Renal pelvis (tissue), 12 donors: Measurements from ENCODE around the gene SNX14. TPM values are rescaled to one million over a fixed set of nuclear protein-coding genes. Genes with fewer than 3 reads are reported as not detected.
A peak's percentile ranks its signal among the peaks of the same experiment; 100 is the strongest.
"Not testable (repeated sequence)": the region's sequence is repeated elsewhere in the genome, so short reads cannot be mapped to it uniquely, and the experiment has no call there.

ENCODE experiments used
- DNase-seq: peaks from one replicate; pipeline ENCODE4 v3.0.0-alpha.2; 2013
- long read RNA-seq, 16 experiments: transcript quantifications; one replicate each; lab custom pipeline, GENCODE V29; 2026
- polyA plus RNA-seq, 3 donors: library from polyadenylated mRNA; unstranded; fragments of 120-200 nt; gene quantifications; one replicate each; pipeline ENCODE4 v1.2.1, GENCODE V29; 2013; ENCODE audit not compliant: insufficient read length in 3 of 3

The SNX14 gene, protein sequence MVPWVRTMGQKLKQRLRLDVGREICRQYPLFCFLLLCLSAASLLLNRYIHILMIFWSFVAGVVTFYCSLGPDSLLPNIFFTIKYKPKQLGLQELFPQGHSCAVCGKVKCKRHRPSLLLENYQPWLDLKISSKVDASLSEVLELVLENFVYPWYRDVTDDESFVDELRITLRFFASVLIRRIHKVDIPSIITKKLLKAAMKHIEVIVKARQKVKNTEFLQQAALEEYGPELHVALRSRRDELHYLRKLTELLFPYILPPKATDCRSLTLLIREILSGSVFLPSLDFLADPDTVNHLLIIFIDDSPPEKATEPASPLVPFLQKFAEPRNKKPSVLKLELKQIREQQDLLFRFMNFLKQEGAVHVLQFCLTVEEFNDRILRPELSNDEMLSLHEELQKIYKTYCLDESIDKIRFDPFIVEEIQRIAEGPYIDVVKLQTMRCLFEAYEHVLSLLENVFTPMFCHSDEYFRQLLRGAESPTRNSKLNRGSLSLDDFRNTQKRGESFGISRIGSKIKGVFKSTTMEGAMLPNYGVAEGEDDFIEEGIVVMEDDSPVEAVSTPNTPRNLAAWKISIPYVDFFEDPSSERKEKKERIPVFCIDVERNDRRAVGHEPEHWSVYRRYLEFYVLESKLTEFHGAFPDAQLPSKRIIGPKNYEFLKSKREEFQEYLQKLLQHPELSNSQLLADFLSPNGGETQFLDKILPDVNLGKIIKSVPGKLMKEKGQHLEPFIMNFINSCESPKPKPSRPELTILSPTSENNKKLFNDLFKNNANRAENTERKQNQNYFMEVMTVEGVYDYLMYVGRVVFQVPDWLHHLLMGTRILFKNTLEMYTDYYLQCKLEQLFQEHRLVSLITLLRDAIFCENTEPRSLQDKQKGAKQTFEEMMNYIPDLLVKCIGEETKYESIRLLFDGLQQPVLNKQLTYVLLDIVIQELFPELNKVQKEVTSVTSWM
- polyA plus RNA-seq = 100 to 1,000 TPM; 105 to 146 (median 110) TPM
- long read RNA-seq, donor 1, transcript SNX14-206 (3 exons, 755 nt) = major isoform, 9 of 11 reads
- long read RNA-seq, donor 1, partial matches to known transcripts = 0 of 11 reads
- long read RNA-seq, donor 1, other reads (novel, unspliced or antisense) = 0 of 11 reads
- long read RNA-seq, donor 2, transcript SNX14-201 (29 exons, 3,486 nt) = major isoform, 7 of 13 reads
- long read RNA-seq, donor 2, partial matches to known transcripts = 0 of 13 reads
- long read RNA-seq, donor 2, other reads (novel, unspliced or antisense) = 0 of 13 reads
- long read RNA-seq, donor 3, partial matches to known transcripts = 0 of 4 reads
- long read RNA-seq, donor 3, other reads (novel, unspliced or antisense) = 0 of 4 reads
- long read RNA-seq, donor 4, transcript SNX14-201 (29 exons, 3,486 nt) = minor isoform, 6 of 17 reads
- long read RNA-seq, donor 4, transcript SNX14-206 (3 exons, 755 nt) = major isoform, 9 of 17 reads
- long read RNA-seq, donor 4, partial matches to known transcripts = 0 of 17 reads
- long read RNA-seq, donor 4, other reads (novel, unspliced or antisense) = 0 of 17 reads
- long read RNA-seq, donor 5, partial matches to known transcripts = 0 of 7 reads
- long read RNA-seq, donor 5, other reads (novel, unspliced or antisense) = 0 of 7 reads
- long read RNA-seq, donor 6, transcript SNX14-201 (29 exons, 3,486 nt) = minor isoform, 6 of 22 reads
- long read RNA-seq, donor 6, transcript SNX14-206 (3 exons, 755 nt) = major isoform, 12 of 22 reads
- long read RNA-seq, donor 6, partial matches to known transcripts = 0 of 22 reads
- long read RNA-seq, donor 6, other reads (novel, unspliced or antisense) = 0 of 22 reads
- long read RNA-seq, donor 7, transcript SNX14-201 (29 exons, 3,486 nt) = major isoform, 7 of 11 reads
- long read RNA-seq, donor 7, partial matches to known transcripts = 0 of 11 reads
- long read RNA-seq, donor 7, other reads (novel, unspliced or antisense) = 0 of 11 reads
- long read RNA-seq, donor 8, partial matches to known transcripts = 0 of 5 reads
- long read RNA-seq, donor 8, other reads (novel, unspliced or antisense) = 0 of 5 reads
- long read RNA-seq, donor 9, partial matches to known transcripts = 5 of 17 reads
- long read RNA-seq, donor 9, other reads (novel, unspliced or antisense) = 0 of 17 reads
- long read RNA-seq, donor 10, transcript SNX14-206 (3 exons, 755 nt) = major isoform, 9 of 12 reads
- long read RNA-seq, donor 10, partial matches to known transcripts = 0 of 12 reads
- long read RNA-seq, donor 10, other reads (novel, unspliced or antisense) = 0 of 12 reads
- long read RNA-seq, donor 11, transcript SNX14-203 (28 exons, 3,111 nt) = major isoform, 5 of 14 reads
- long read RNA-seq, donor 11, transcript SNX14-201 (29 exons, 3,486 nt) = major isoform, 5 of 14 reads
- long read RNA-seq, donor 11, partial matches to known transcripts = 0 of 14 reads
- long read RNA-seq, donor 11, other reads (novel, unspliced or antisense) = 0 of 14 reads
- long read RNA-seq, donor 12, transcript SNX14-206 (3 exons, 755 nt) = major isoform, 32 of 38 reads
- long read RNA-seq, donor 12, partial matches to known transcripts = 0 of 38 reads
- long read RNA-seq, donor 12, other reads (novel, unspliced or antisense) = 0 of 38 reads
- long read RNA-seq, donor 13, transcript SNX14-206 (3 exons, 755 nt) = major isoform, 8 of 9 reads
- long read RNA-seq, donor 13, partial matches to known transcripts = 0 of 9 reads
- long read RNA-seq, donor 13, other reads (novel, unspliced or antisense) = 0 of 9 reads
- long read RNA-seq, donor 14, transcript SNX14-201 (29 exons, 3,486 nt) = minor isoform, 6 of 22 reads
- long read RNA-seq, donor 14, transcript SNX14-206 (3 exons, 755 nt) = major isoform, 8 of 22 reads
- long read RNA-seq, donor 14, partial matches to known transcripts = 6 of 22 reads
- long read RNA-seq, donor 14, other reads (novel, unspliced or antisense) = 0 of 22 reads
- long read RNA-seq, donor 15, transcript SNX14-206 (3 exons, 755 nt) = major isoform, 10 of 19 reads
- long read RNA-seq, donor 15, transcript SNX14-203 (28 exons, 3,111 nt) = minor isoform, 5 of 19 reads
- long read RNA-seq, donor 15, partial matches to known transcripts = 0 of 19 reads
- long read RNA-seq, donor 15, other reads (novel, unspliced or antisense) = 0 of 19 reads
- long read RNA-seq, donor 16, partial matches to known transcripts = 6 of 15 reads
- long read RNA-seq, donor 16, other reads (novel, unspliced or antisense) = 0 of 15 reads

DNA sequence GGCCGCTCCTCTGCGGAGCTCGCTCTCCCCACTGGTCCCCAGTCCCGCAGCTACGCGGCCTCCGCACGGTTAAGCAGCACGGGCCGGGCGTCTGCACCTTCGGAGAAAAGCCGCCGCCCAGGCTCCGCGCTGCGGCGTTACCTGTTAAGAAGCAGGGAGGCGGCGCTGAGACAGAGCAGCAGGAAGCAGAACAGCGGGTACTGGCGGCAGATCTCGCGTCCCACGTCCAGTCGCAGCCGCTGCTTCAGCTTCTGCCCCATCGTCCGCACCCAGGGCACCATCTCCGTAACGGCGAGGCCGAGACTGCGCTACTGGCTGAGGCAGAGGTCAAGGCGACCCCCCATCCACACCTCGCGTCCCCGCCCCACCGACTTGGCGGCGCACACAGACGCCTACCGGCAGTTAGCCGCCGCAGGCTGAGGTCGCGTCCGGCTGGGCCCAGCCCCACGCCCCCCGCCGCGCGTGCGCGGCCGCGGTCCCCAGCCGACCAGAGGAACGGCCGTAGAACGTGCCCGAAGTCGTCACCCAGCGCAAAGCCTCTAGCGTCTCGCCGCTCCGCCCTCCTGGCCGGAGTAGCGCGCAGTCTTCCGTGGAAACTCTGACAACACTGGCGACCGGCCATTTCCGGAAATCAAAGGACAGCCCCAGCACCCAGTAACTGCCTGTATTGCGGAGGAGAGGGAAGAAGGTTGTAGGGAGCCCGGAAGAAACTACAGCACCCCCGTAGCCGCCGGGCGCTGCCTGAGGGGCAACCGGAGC is at the start of gene SNX14:
SNX14 (minus strand) TSS at position 421 of the 759 bp plus-strand sequence; CDS start at position 281, 140 bp downstream.
- DNase-seq = peak; percentile 92

DNA sequence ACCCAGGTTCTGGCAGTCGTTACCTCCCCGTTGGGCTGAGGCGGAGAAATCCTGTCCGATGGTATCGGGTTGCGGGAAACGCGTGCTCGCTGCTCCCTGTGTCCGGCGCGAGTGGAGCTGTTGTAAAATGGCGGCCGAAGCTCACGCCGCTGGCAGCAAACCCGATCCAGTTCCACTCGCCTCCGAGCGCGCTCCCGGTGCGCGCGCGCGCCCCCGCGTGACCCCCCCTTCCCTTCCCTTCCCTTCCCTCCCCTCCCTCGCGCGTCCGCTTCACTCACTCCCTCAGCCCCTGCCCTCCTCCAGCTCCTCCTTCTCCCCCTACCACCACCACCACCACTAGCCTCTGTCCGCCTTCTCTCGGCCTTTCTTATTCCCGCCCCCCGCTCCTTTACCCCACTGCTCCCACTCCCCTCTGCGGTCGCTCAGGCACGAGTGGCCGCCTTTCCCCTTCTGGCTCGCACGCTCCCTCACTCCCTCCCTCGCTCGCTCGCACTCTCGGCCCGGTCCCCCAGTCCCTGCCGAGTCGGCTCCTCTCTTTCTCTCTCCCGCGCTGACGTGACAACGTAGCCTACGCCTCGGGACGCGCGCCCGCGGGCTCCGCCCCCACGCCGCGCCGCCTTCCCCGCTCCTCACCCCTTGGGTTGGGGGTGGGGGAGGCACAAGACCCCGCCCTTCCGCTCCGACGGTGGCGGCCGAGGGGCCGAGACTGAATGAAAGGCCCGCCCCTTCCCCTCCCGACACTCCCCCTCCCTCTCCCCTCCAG is 49.3 kb upstream of the SNX14 start, which contains the start of gene SYNCRIP:
SYNCRIP (minus strand) TSS at position 113 of the 763 bp plus-strand sequence. CDS start 1,447 bp downstream, outside the sequence.
- peak; percentile 98 for DNase-seq

DNA sequence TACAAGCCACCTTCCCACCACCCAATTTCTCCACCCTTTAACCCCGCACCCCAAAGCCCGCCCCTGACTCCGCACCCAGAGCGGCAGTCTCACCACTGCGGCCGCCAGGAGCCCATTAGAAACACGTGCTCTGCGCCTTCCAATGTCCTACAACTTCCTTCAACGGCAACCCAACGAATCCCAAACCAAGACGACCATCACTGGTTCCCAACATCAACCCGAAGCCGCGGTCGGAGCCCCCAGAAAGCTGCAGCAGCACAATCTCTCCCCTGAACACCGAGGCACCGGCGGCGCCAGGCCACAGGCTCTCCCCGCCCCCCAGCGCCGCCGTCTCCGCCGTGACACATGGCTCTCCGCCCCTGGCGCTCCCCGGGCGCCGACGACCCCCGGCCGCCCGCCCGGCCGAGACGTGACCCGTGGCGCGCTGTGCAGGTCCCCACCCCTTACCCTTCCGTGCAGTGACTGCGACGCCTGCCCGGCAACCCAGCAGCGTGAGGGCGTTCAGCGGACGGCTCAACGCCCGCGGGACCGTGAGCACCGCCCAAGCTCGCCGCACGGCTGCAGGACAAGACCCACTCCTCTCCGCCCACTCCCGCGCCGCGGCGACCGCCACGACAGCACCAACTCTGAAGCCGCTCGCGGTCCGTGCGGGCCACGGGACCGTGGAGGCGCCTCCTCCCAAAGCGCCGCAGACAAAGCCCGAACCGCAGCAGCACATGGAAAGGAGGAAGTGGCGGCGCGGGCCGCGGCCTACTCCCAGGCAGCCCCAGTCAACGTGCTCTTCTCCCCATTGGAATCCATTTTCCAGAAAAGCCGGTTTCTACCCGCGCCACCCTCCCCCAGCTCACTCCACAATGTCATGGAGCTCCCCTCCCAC is 48.5 kb upstream of the SNX14 start:
- DNase-seq = peak; percentile 43

DNA sequence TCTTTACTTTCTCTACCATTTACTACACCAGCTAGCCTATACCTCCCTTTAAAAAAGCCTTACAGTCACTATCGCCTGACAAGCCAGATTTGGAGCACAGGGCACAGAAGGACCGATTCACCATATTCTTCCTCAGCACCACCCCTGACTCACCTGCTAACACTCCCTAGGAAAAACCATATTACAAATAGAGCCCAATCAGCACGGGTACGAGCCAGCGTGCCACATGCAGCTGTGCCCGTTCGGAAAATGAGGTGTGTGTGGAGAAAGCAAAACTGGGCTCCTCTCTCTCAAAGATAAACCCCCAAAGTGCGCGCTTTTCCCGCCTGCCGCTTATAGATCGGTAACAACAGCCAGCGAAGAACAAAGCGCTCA is 47.9 kb upstream of the SNX14 start:
- no peak for DNase-seq

DNA sequence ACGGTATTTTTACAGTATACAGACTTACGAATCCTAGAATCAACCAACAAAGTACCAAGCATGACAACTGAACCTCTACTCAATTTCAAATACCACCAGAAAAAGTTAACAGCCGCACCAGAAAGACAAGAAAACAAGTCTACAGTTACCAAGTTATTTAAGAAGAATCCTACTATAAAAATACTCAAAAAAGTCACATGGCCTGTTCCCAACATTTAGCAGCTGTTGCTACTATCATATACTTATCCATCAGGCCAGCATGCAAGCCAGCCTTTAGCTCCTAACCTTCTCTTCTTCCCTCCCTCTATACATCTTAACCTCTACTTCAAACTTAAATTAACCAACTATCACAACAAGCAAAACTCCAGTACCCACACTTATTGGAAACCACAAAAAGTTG is 47.2 kb upstream of the SNX14 start:
- DNase-seq = no peak

DNA sequence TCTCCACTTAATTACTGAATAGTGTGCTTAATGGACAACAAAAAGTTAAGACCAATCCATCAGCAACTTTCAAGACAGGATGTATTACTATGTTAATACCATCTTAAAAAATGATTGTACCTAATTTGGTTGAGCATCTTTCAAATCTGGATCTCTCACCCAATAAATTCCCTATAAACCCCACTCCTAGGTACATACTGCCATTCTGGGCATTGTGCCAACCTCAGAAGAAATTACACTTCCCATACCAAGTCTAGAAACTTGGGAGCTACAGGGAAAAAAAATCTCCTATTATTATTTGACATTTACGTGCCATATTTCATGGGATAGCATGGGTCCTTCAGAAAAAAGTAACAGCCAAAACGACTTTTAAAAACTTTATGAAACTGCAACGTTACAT is 43.9 kb upstream of the SNX14 start:
- no peak for DNase-seq

DNA sequence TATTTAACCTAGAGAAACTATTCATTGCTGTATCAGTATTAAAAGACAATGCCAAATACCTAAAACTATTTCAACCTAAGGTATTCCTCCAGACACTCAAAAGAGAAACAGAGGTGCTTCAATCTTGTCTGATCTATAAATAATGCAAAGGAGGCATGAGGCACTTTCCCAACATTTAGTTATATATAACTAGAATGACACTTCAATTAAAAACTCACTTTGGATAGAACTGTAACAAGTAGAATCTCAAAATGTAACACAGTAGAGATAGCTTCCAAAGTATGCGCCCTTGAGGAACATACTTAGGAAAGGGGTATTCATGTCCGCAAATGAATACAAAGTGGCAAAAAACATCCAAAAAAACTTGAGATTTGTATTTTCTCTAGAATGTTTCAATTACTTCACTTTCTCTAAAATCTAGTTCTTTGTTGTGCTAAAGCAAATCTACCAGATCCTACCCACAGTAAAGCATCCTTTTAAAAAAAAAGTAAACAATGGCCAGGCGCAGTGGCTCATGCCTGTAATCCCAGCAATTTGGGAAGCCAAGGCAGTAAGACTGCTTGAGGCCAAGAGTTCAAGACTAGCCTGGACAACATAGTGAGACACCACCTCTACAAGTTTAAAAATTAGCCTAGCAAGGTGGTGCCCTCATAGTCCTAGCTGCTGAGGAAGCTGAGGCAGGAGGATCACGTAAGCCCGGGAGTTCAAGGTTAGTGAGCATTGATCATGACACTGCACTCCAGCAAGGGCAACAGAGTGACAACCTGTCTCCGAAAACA is 38.7 kb upstream of the SNX14 start:
- no peak for DNase-seq

DNA sequence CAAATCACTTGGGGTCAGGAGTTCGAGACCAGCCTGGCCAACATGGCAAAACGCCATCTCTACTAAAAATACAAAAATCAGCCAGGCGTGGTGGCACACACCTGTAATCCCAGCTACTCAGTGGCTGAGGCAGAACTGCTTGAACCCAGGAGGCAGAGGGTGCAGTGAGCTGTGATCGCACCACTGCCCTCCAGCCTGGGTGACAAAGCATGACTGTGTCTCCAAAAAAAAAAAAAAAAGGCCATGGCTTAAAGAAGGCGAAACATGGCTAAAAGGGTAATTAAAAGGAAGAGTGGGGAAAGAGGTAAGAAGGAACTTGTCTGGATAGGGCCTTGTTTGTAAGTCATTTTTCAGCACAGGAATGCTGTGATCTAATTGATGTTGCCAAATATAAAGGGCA is 37.5 kb upstream of the SNX14 start:
- not testable (repeated sequence) for DNase-seq

DNA sequence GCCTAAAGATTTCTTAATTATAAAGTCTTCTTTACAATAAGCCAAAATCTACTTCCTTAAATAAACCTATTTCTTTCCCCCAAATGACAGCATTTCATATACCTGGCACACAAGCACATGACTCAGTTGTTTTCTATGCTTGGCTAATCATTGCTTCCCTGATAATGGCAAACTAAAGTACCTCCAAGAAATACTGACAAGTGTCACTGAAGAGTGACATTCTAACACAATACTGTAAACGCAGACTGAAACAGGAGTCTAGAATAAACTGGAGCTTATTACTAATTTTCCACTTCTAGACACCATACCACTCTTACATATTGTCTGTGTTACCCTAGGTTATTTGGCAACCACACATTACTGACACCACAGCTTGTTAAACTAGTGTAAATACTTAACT is 34.7 kb upstream of the SNX14 start:
- no peak for DNase-seq

DNA sequence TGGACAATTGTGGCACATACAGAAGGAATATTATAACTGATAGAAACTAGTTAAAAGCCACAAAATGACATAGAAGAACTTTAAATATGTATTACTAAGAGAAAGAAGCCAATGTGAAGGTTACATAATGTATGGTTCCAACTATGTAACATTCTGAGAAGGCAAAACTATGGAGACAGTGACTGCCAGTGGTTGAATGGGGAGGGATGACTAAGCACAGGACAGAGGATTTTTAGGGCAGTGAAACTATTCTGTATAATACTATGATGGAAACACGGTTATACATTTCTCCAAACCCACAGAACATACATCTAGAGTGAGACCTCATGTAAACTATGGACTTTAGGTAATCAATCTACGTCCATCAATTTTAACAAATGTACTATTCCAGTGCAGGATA is 26.6 kb upstream of the SNX14 start:
- DNase-seq = no peak

DNA sequence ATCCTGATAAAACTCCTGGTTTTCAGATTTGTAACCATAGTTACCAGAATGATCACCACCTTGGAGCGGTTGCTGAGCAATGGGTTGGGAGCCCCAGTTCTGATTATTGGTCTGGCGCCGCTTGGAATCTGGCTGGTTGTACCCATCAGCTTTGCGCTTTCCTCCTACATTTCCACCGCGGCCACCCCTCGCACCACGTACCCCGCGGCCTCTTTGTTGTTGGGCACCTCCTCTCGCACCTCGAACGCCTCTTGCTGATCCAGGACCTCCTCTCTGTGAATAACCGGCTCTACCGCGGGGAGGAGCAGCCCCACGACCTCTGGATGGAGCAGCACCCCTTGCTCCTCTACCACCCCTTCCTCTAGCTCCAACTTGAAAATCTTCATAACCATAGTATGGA is 21.1 kb upstream of the SNX14 start:
- no peak for DNase-seq

DNA sequence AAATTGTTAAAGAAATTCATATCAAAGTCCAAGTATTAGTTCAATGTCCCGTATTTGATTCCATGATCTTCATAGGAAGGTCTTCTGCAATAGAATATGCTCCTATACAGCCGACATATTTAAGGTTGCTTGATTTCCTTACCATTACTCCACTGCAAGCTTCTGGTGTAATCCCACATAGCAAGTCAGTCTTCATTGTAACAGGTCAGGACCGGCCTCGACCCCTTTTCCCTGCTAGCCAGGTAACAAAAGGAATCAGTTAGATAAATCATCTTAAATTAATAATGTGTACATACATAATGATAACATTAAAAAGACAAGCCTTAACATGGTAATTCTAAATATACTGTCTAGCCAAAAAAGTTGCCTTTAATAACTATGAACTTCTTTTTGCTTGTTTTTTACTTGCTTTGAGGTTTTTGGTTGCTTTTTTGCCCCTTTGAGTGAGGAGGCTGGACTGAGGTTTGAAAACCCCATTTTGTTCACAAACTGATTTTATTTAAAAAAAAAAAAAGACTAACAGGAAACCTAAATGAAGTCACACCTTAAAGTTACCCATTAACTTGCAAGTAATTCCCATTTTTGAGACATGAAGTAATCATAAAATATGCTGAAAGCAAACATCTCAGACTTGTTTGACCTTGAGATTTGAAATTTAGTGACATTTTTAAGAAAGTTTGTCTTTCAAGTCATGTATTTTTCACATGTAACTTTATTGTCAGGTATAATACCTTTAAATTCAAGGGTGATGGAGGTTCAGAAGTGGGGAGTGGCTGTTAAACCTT is 19.2 kb upstream of the SNX14 start:
- DNase-seq = no peak

DNA sequence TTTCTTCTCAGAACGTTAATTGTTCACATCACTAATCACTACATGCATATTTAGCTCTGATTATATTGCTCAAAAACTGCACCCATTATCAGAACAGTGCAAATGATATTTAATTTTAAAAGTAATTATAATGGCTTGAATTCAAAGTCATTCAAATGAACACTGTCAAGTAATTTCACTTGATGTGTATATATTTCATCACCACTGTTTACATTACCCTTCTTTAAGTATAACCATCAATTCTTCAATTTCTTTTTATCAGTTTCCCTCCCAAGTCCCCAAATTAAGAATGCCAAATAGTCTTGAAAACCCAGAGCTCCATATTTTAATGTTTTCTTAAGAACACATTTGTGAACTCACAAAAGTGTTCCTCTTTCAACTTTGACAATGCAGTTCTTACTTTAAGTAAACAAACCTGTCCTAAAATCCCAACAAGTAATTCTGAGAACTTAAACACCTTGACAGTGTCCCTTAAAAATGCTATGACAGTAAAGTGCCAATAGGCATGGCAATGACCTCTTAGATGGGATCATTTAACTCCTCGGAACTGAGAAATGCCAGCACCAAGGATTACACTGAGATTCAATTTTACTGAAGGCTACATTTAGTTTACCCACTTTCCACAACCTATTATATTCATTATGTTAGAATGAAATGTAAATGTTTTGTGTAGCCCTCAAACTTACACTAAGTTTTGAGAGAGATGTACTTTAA is 16.7 kb upstream of the SNX14 start:
- no peak for DNase-seq
